ENCODE measurements around the gene CSRP2. TPM values are rescaled to one million over a fixed set of nuclear protein-coding genes. Genes with fewer than 3 reads are reported as not detected.

CSRP2 gene
- total RNA-seq, 1 donor from 2014 or later, result 22.8 TPM

- Histone ChIP-seq H3K36me3 (peaks cover 60% of the 10 kb centered on the region), H3K4me1 (peaks cover 9% of the 10 kb centered on the region), H3K9me3 (replicated peaks) (no peaks in the 10 kb centered on the region), H3K27me3 (ENCODE audit: low read depth) (no peaks in the 10 kb centered on the region), H3K27ac (replicated peaks) (no peak overlapping the region), H3K4me3 (no peak overlapping the region)
- no peak for TF ChIP-seq CTCF (IDR thresholded peaks at IDR 0.05; ENCODE audit: borderline replicate concordance)
- no peak for DNase-seq
- intact Hi-C loops (cut with micrococcal nuclease), result no loop called here
These were observed 64.8 kb downstream of the CSRP2 start for GRCh38 chr12:76813972-76814371.

- H3K27me3 ChIP-seq (ENCODE audit: low read depth), result no peaks in the 10 kb centered on the region
- H3K4me1 ChIP-seq, result peaks cover 9% of the 10 kb centered on the region
- peaks cover 64% of the 10 kb centered on the region for H3K36me3 ChIP-seq
- intact Hi-C loops (cut with micrococcal nuclease), result no loop called here
- DNase-seq, result no peak
- H3K4me3 ChIP-seq, result no peak overlapping the region
- no peak for TF ChIP-seq CTCF (IDR thresholded peaks at IDR 0.05; ENCODE audit: borderline replicate concordance)
- no peaks in the 10 kb centered on the region for H3K9me3 ChIP-seq (replicated peaks)
- no peak overlapping the region for H3K27ac ChIP-seq (replicated peaks)
These were observed 65.6 kb downstream of the CSRP2 start for GRCh38 chr12:76813265-76813664.

GRCh38 chr12:76811976-76812375 lies 66.8 kb downstream of the CSRP2 start:
- no peak overlapping the region for H3K27ac ChIP-seq (replicated peaks)
- H3K27me3 ChIP-seq (ENCODE audit: low read depth), result no peaks in the 10 kb centered on the region
- H3K4me1 ChIP-seq, result peaks cover 9% of the 10 kb centered on the region
- H3K9me3 ChIP-seq (replicated peaks), result no peaks in the 10 kb centered on the region
- no peak overlapping the region for H3K4me3 ChIP-seq
- TF ChIP-seq CTCF (IDR thresholded peaks at IDR 0.05; ENCODE audit: borderline replicate concordance), result no peak
- H3K36me3 ChIP-seq, result peaks cover 73% of the 10 kb centered on the region
- intact Hi-C loops (cut with micrococcal nuclease), result no loop called here
- no peak for DNase-seq

GRCh38 chr12:76810671-76811419 lies 68.0 kb downstream of the CSRP2 start:
- Histone ChIP-seq H3K4me1 (peaks cover 9% of the 10 kb centered on the region), H3K36me3 (peaks cover 73% of the 10 kb centered on the region), H3K9me3 (replicated peaks) (no peaks in the 10 kb centered on the region), H3K4me3 (no peak overlapping the region), H3K27me3 (ENCODE audit: low read depth) (no peaks in the 10 kb centered on the region), H3K27ac (replicated peaks) (no peak overlapping the region)
- DNase-seq, result no peak
- TF ChIP-seq CTCF (IDR thresholded peaks at IDR 0.05; ENCODE audit: borderline replicate concordance), result no peak
- intact Hi-C loops (cut with micrococcal nuclease), result no loop called here

Other genes with a start within 250 kb of the CSRP2 start
- gene ZDHHC17, start 114.9 kb downstream of the CSRP2 start, total RNA-seq, result 17.0 TPM
- 0.27 TPM for gene E2F7, start 186.6 kb upstream of the CSRP2 start, total RNA-seq

Measured in left ventricle myocardium inferior (tissue), 1 donor.